HEK293 (cell line): Measurements from ENCODE around the gene HOXB9.

Source experiments
- BCL11B ChIP-seq: fragments of 450-650 bp; formaldehyde crosslinking; IDR thresholded peaks from 2 replicates; pipeline ENCODE4 v1.5.1; 2016; ENCODE audit warnings: low read depth, missing biosample characterization, missing genetic modification characterization
- MYNN ChIP-seq: fragments of 450-650 bp; formaldehyde crosslinking; IDR thresholded peaks from 2 replicates; pipeline ENCODE4 v1.5.1; 2016; ENCODE audit warnings: missing biosample characterization, missing genetic modification characterization, borderline replicate concordance
- SCRT2 ChIP-seq: fragments of 450-650 bp; formaldehyde crosslinking; IDR thresholded peaks from 2 replicates; pipeline ENCODE4 v1.5.1; 2016; ENCODE audit warnings: missing biosample characterization, missing genetic modification characterization
- ZBTB1 ChIP-seq: fragments of 450-650 bp; formaldehyde crosslinking; IDR thresholded peaks from 2 replicates; pipeline ENCODE4 v1.5.1; 2016; ENCODE audit warnings: missing biosample characterization, missing genetic modification characterization
- ZBTB7A ChIP-seq: fragments of 450-650 bp; formaldehyde crosslinking; IDR thresholded peaks from 2 replicates; pipeline ENCODE4 v1.5.1; 2016; ENCODE audit warnings: low read depth, missing biosample characterization, missing genetic modification characterization
- ZNF214 ChIP-seq: fragments of 450-650 bp; formaldehyde crosslinking; IDR thresholded peaks from 2 replicates; pipeline ENCODE4 v1.5.1; 2017; ENCODE audit warnings: missing biosample characterization, mild to moderate bottlenecking, missing genetic modification characterization, borderline replicate concordance
- ZNF274 ChIP-seq, 2 experiments: fragments of 200-500 bp in 1 of 2; fragments of 450-650 bp in 1 of 2; sonication (Bioruptor generic) in 1 of 2; formaldehyde crosslinking in 1 of 2; IDR thresholded peaks; 2 replicates each; pipeline versions ENCODE4 v1.5.1 to v1.6.1; 2014 to 2016; ENCODE audit warnings: borderline replicate concordance in 1 of 2, inconsistent platforms in 1 of 2, low read length in 1 of 2, missing biosample characterization in 1 of 2, missing genetic modification characterization in 1 of 2
- ZNF335 ChIP-seq: fragments of 450-650 bp; formaldehyde crosslinking; conservative IDR thresholded peaks from 2 replicates; pipeline ENCODE4 v1.5.1; 2016; ENCODE audit warnings: missing biosample characterization, missing genetic modification characterization
- ZNF366 ChIP-seq: fragments of 450-650 bp; formaldehyde crosslinking; conservative IDR thresholded peaks from 2 replicates; pipeline ENCODE4 v1.5.1; 2016; ENCODE audit warnings: missing biosample characterization, missing genetic modification characterization
- ZNF416 ChIP-seq: fragments of 450-650 bp; formaldehyde crosslinking; IDR thresholded peaks from 2 replicates; pipeline ENCODE4 v1.5.1; 2016; ENCODE audit warnings: missing biosample characterization, missing genetic modification characterization
- ZNF48 ChIP-seq: fragments of 450-650 bp; formaldehyde crosslinking; IDR thresholded peaks from 2 replicates; pipeline ENCODE4 v1.5.1; 2016; ENCODE audit warnings: missing biosample characterization, missing genetic modification characterization
- ZNF658 ChIP-seq: fragments of 450-650 bp; formaldehyde crosslinking; IDR thresholded peaks from 2 replicates; pipeline ENCODE4; 2016; ENCODE audit warnings: missing biosample characterization, missing genetic modification characterization
- ZNF670 ChIP-seq: fragments of 450-650 bp; formaldehyde crosslinking; IDR thresholded peaks from 2 replicates; pipeline ENCODE4 v1.5.1; 2016; ENCODE audit warnings: missing biosample characterization, missing genetic modification characterization, low read depth
- ZNF701 ChIP-seq: fragments of 450-650 bp; formaldehyde crosslinking; IDR thresholded peaks from 2 replicates; pipeline ENCODE4 v1.5.1; 2016; ENCODE audit warnings: missing biosample characterization, missing genetic modification characterization
- ZNF707 ChIP-seq: fragments of 450-650 bp; formaldehyde crosslinking; IDR thresholded peaks from 2 replicates; pipeline ENCODE4 v1.5.1; 2016; ENCODE audit warnings: missing biosample characterization, missing genetic modification characterization
- ZSCAN30 ChIP-seq: fragments of 450-650 bp; IDR thresholded peaks from 2 replicates; pipeline ENCODE4 v1.5.1; 2018; ENCODE audit warnings: missing biosample characterization, mild to moderate bottlenecking, missing genetic modification characterization, moderate library complexity
- TF ChIP-seq, protein P1 (sequence below): fragments of 450-650 bp; formaldehyde crosslinking; IDR thresholded peaks from 2 replicates; pipeline ENCODE4 v1.5.1; 2016; ENCODE audit warnings: missing biosample characterization, missing genetic modification characterization
- TF ChIP-seq, protein P2 (sequence below): fragments of 450-650 bp; formaldehyde crosslinking; IDR thresholded peaks from 2 replicates; pipeline ENCODE4 v1.5.1; 2016; ENCODE audit warnings: missing biosample characterization, missing genetic modification characterization, low read depth
- TF ChIP-seq, protein P3 (sequence below): fragments of 450-650 bp; formaldehyde crosslinking; IDR thresholded peaks from 2 replicates; pipeline ENCODE4 v1.5.1; 2016; ENCODE audit warnings: missing biosample characterization, missing genetic modification characterization, low read depth
- TF ChIP-seq, protein P4 (sequence below): fragments of 450-650 bp; formaldehyde crosslinking; optimal IDR thresholded peaks from 2 replicates; pipeline ENCODE3; 2016; ENCODE audit warnings: missing biosample characterization, mild to moderate bottlenecking, missing genetic modification characterization
- TF ChIP-seq, protein P5 (sequence below): fragments of 450-650 bp; formaldehyde crosslinking; IDR thresholded peaks from 2 replicates; pipeline ENCODE4 v1.5.1; 2016; ENCODE audit warnings: missing biosample characterization, missing genetic modification characterization
- TF ChIP-seq, protein P6 (sequence below): fragments of 450-650 bp; formaldehyde crosslinking; IDR thresholded peaks from 2 replicates; pipeline ENCODE4 v1.5.1; 2017; ENCODE audit warnings: missing biosample characterization, missing genetic modification characterization
- TF ChIP-seq, protein P7 (sequence below): fragments of 450-650 bp; formaldehyde crosslinking; IDR thresholded peaks from 2 replicates; pipeline ENCODE4 v1.5.1; 2016; ENCODE audit warnings: missing biosample characterization, missing genetic modification characterization
- TF ChIP-seq, protein P8 (sequence below): fragments of 450-650 bp; formaldehyde crosslinking; IDR thresholded peaks from 2 replicates; pipeline ENCODE4 v1.5.1; 2016; ENCODE audit warnings: missing biosample characterization, missing genetic modification characterization

The HOXB9 gene

DNA sequence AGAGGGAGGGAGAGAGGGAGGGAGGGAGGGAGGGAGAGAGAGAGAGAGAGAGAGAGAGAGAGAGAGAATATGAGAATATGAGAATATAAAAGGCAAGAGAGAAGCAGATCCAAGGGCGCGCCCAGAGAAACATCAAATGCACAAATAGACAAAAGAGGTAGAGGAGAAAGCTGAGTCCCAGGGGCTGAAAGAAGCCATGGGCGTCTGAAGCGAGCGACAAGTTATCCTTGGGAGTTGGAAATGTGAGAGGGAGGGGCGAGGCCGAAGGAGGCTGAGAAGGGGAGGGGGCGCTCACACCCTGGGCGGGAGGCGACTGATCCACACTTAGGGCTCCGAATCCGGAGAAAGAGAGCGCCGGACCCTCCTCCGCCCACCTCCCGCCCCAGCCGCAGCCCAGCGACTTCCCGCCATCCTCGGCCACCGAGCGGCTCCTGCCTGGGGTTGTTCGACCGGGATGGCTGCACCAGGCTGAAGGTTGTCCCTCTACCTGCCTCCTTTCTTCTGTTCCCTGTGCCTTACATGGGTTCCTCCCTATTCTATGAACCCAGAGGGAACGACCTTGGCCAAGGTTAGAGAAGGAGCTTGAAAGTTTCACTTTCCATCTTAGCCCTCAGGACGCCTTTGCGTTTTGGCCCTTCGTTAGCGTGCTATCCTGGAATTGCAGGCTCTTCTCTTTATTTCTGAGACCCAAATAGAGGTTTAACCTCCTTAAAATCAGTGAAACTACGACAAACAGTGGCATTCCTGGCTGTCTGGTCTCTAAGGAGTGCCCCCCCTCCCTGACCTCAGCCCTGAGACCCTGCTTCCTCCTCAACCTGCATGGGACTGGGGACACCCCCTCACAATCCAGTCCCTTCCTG, 21.2 kb upstream of the HOXB9 start (continued):
- TF ChIP-seq, protein P1, sequence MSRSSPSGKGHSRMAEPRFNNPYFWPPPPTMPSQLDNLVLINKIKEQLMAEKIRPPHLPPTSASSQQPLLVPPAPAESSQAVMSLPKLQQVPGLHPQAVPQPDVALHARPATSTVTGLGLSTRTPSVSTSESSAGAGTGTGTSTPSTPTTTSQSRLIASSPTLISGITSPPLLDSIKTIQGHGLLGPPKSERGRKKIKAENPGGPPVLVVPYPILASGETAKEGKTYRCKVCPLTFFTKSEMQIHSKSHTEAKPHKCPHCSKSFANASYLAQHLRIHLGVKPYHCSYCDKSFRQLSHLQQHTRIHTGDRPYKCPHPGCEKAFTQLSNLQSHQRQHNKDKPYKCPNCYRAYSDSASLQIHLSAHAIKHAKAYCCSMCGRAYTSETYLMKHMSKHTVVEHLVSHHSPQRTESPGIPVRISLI, result no peak
- TF ChIP-seq ZNF416, result no peak
- no peak for TF ChIP-seq ZBTB1 (tag by site-specific recombination)
- TF ChIP-seq, protein P2, sequence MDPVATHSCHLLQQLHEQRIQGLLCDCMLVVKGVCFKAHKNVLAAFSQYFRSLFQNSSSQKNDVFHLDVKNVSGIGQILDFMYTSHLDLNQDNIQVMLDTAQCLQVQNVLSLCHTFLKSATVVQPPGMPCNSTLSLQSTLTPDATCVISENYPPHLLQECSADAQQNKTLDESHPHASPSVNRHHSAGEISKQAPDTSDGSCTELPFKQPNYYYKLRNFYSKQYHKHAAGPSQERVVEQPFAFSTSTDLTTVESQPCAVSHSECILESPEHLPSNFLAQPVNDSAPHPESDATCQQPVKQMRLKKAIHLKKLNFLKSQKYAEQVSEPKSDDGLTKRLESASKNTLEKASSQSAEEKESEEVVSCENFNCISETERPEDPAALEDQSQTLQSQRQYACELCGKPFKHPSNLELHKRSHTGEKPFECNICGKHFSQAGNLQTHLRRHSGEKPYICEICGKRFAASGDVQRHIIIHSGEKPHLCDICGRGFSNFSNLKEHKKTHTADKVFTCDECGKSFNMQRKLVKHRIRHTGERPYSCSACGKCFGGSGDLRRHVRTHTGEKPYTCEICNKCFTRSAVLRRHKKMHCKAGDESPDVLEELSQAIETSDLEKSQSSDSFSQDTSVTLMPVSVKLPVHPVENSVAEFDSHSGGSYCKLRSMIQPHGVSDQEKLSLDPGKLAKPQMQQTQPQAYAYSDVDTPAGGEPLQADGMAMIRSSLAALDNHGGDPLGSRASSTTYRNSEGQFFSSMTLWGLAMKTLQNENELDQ (tag by site-specific recombination), result no peak
- TF ChIP-seq, protein P3, sequence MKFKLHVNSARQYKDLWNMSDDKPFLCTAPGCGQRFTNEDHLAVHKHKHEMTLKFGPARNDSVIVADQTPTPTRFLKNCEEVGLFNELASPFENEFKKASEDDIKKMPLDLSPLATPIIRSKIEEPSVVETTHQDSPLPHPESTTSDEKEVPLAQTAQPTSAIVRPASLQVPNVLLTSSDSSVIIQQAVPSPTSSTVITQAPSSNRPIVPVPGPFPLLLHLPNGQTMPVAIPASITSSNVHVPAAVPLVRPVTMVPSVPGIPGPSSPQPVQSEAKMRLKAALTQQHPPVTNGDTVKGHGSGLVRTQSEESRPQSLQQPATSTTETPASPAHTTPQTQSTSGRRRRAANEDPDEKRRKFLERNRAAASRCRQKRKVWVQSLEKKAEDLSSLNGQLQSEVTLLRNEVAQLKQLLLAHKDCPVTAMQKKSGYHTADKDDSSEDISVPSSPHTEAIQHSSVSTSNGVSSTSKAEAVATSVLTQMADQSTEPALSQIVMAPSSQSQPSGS, result no peak
- no peak for TF ChIP-seq ZNF701 (tag by site-specific recombination)
- TF ChIP-seq ZNF670, result no peak
- TF ChIP-seq ZNF658, result no peak
- TF ChIP-seq, protein P4, sequence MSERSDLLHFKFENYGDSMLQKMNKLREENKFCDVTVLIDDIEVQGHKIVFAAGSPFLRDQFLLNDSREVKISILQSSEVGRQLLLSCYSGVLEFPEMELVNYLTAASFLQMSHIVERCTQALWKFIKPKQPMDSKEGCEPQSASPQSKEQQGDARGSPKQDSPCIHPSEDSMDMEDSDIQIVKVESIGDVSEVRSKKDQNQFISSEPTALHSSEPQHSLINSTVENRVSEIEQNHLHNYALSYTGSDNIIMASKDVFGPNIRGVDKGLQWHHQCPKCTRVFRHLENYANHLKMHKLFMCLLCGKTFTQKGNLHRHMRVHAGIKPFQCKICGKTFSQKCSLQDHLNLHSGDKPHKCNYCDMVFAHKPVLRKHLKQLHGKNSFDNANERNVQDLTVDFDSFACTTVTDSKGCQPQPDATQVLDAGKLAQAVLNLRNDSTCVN (tag by site-specific recombination), result no peak
- TF ChIP-seq, protein P5, sequence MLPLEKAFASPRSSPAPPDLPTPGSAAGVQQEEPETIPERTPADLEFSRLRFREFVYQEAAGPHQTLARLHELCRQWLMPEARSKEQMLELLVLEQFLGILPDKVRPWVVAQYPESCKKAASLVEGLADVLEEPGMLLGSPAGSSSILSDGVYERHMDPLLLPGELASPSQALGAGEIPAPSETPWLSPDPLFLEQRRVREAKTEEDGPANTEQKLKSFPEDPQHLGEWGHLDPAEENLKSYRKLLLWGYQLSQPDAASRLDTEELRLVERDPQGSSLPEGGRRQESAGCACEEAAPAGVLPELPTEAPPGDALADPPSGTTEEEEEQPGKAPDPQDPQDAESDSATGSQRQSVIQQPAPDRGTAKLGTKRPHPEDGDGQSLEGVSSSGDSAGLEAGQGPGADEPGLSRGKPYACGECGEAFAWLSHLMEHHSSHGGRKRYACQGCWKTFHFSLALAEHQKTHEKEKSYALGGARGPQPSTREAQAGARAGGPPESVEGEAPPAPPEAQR (tag by site-specific recombination), result no peak
- peak; percentile 65; the same call in 1 of the 2 replicates for TF ChIP-seq ZBTB7A (tag by site-specific recombination)
- no peak for TF ChIP-seq BCL11B (tag by site-specific recombination)
- no peak for TF ChIP-seq ZNF707 (tag by site-specific recombination)
- TF ChIP-seq ZNF214 (tag by site-specific recombination), result no peak
- TF ChIP-seq ZNF335 (tag by site-specific recombination), result peak; percentile 68
- 0 out of 2 replicates have a peak, but pooled peaks have one; percentile 24 for TF ChIP-seq ZSCAN30 (tag by site-specific recombination)
- TF ChIP-seq SCRT2 (tag by site-specific recombination), result peak; percentile 56
- TF ChIP-seq, protein P6, sequence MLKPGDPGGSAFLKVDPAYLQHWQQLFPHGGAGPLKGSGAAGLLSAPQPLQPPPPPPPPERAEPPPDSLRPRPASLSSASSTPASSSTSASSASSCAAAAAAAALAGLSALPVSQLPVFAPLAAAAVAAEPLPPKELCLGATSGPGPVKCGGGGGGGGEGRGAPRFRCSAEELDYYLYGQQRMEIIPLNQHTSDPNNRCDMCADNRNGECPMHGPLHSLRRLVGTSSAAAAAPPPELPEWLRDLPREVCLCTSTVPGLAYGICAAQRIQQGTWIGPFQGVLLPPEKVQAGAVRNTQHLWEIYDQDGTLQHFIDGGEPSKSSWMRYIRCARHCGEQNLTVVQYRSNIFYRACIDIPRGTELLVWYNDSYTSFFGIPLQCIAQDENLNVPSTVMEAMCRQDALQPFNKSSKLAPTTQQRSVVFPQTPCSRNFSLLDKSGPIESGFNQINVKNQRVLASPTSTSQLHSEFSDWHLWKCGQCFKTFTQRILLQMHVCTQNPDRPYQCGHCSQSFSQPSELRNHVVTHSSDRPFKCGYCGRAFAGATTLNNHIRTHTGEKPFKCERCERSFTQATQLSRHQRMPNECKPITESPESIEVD (tag by site-specific recombination), result no peak
- no peak for TF ChIP-seq ZNF274 (IDR thresholded peaks at IDR 0.05; ENCODE audit: low read length)
- no peak for TF ChIP-seq ZNF274 (tag by site-specific recombination; IDR thresholded peaks at IDR 0.05; ENCODE audit: borderline replicate concordance)
- peak; percentile 97 for TF ChIP-seq ZNF366
- TF ChIP-seq, protein P7, sequence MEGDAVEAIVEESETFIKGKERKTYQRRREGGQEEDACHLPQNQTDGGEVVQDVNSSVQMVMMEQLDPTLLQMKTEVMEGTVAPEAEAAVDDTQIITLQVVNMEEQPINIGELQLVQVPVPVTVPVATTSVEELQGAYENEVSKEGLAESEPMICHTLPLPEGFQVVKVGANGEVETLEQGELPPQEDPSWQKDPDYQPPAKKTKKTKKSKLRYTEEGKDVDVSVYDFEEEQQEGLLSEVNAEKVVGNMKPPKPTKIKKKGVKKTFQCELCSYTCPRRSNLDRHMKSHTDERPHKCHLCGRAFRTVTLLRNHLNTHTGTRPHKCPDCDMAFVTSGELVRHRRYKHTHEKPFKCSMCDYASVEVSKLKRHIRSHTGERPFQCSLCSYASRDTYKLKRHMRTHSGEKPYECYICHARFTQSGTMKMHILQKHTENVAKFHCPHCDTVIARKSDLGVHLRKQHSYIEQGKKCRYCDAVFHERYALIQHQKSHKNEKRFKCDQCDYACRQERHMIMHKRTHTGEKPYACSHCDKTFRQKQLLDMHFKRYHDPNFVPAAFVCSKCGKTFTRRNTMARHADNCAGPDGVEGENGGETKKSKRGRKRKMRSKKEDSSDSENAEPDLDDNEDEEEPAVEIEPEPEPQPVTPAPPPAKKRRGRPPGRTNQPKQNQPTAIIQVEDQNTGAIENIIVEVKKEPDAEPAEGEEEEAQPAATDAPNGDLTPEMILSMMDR (tag by site-specific recombination), result no peak
- TF ChIP-seq MYNN (tag by site-specific recombination), result no peak
- TF ChIP-seq, protein P8, sequence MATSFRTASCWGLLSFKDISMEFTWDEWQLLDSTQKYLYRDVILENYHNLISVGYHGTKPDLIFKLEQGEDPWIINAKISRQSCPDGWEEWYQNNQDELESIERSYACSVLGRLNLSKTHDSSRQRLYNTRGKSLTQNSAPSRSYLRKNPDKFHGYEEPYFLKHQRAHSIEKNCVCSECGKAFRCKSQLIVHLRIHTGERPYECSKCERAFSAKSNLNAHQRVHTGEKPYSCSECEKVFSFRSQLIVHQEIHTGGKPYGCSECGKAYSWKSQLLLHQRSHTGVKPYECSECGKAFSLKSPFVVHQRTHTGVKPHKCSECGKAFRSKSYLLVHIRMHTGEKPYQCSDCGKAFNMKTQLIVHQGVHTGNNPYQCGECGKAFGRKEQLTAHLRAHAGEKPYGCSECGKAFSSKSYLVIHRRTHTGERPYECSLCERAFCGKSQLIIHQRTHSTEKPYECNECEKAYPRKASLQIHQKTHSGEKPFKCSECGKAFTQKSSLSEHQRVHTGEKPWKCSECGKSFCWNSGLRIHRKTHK (tag by site-specific recombination), result no peak
- TF ChIP-seq ZNF48 (tag by site-specific recombination), result no peak
